Left lung (tissue), 10 donors: ENCODE measurements around the gene PLEKHG3. TPM values are rescaled to one million over a fixed set of nuclear protein-coding genes. Genes with fewer than 3 reads are reported as not detected.
A peak's percentile ranks its signal among the peaks of the same experiment; 100 is the strongest.

ENCODE experiments used
- ATAC-seq: fragments of 200-7000 bp; cut with Tn5 transposase; one replicate; pipeline ENCODE4 v1.9.1; 2020; ENCODE audit warnings: moderate library complexity
- DNase-seq, 4 donors: peaks; one replicate each; pipeline ENCODE4 v3.0.0-alpha.2; 2013 to 2020
- H3K27ac ChIP-seq, 2 donors: fragments of 200-600 bp; sonication (generic) in 1 of 2; one replicate each; pipeline versions ENCODE4 v1.5.0 to v1.8.0; 2020 to 2021
- H3K27me3 ChIP-seq, 2 donors: fragments of 200-600 bp; sonication (generic) in 1 of 2; one replicate each; pipeline versions ENCODE4 v1.5.0 to v1.8.0; 2020 to 2021
- H3K36me3 ChIP-seq, 2 donors: fragments of 200-600 bp; sonication (generic) in 1 of 2; one replicate each; pipeline versions ENCODE4 v1.5.0 to v1.8.0; 2020 to 2021
- H3K4me1 ChIP-seq, 2 donors: fragments of 200-600 bp; one replicate each; pipeline ENCODE4 v1.8.0; 2021
- H3K4me3 ChIP-seq, 2 donors: fragments of 200-600 bp; sonication (generic) in 1 of 2; one replicate each; pipeline versions ENCODE4 v1.5.0 to v1.8.0; 2020 to 2021; ENCODE audit warnings: mild to moderate bottlenecking in 1 of 2
- H3K9me3 ChIP-seq, 2 donors: fragments of 200-600 bp; sonication (generic) in 1 of 2; one replicate each; pipeline versions ENCODE4 v1.5.0 to v1.8.0; 2020 to 2021
- CTCF ChIP-seq, 2 donors: fragments of 200-600 bp; sonication (generic) in 1 of 2; IDR thresholded peaks; one replicate each; pipeline versions ENCODE4 v1.5.0 to v1.8.0; 2021; ENCODE audit warnings: antibody characterized with exemption in 2 of 2
- intact Hi-C, 2 donors: fragments of 100-400 bp; cut with DNase I; formaldehyde crosslinking; loops; one replicate each; pipeline versions ENCODE4 v1.11.2 to v1.14.2; 2022
- polyA plus RNA-seq, 6 donors: library from polyadenylated mRNA; unstranded; fragments of 120-200 nt; gene quantifications; one replicate each; pipeline ENCODE4 v1.2.1, GENCODE V29; 2013; ENCODE audit not compliant: insufficient read length in 6 of 6
- total RNA-seq, 2 donors: library from RNA; stranded (reverse); fragmentation: NEBNext Ultra II Directional; extraction: Animal tissue kit (Norgen Biotek cat#: 25700); gene quantifications; one replicate each; pipeline ENCODE4 v1.2.1, GENCODE V29; 2021
- donor health status: DM: no; HTN: yes; CAD: no.
- donor health status: DM: no; HTN: no; CAD: no.

The PLEKHG3 gene
- total and polyA plus RNA-seq, 8 donors = 31.9 to 67.3 (median 56.0) TPM

- peak; percentile 63 for ATAC-seq
- TF ChIP-seq CTCF (IDR thresholded peaks at IDR 0.05) = no peak
- Histone ChIP-seq H3K4me3 (peak overlapping the region in 1 of 2 donors; percentile 83), H3K9me3 (no peaks in the 10 kb centered on the region), H3K27me3 (peaks cover 0 to 61% of the 10 kb centered on the region in 2 donors), H3K27ac (peak overlapping the region in 1 of 2 donors; percentile 93), H3K4me1 (peaks cover 28 to 71% of the 10 kb centered on the region in 2 donors), H3K36me3 (no peaks in the 10 kb centered on the region)
- peak in 2 of 4 donors; percentile 70 to 86 for DNase-seq
- intact Hi-C loops = no loop called here
Observed at GRCh38 chr14:64702493-64703394, 1.5 kb upstream of the PLEKHG3 start.

- H3K4me3 ChIP-seq = peak overlapping the region; percentile 69 to 83
- ATAC-seq (no peak), DNase-seq (no peak)
- intact Hi-C loops = no loop called here
- no peak for TF ChIP-seq CTCF (IDR thresholded peaks at IDR 0.05)
- H3K36me3 ChIP-seq = no peaks in the 10 kb centered on the region
- H3K27ac ChIP-seq = peak overlapping the region; percentile 76 to 93
- no peaks in the 10 kb centered on the region for H3K9me3 ChIP-seq
- peaks cover 0 to 61% of the 10 kb centered on the region in 2 donors for H3K27me3 ChIP-seq
- H3K4me1 ChIP-seq = peaks cover 32 to 71% of the 10 kb centered on the region in 2 donors
Observed at GRCh38 chr14:64703395-64704142, 655 bp upstream of the PLEKHG3 start.

- Histone ChIP-seq H3K9me3 (no peaks in the 10 kb centered on the region), H3K27ac (peak overlapping the region; percentile 76 to 93), H3K27me3 (peaks cover 0 to 53% of the 10 kb centered on the region in 2 donors), H3K4me1 (peaks cover 23 to 71% of the 10 kb centered on the region in 2 donors), H3K36me3 (no peaks in the 10 kb centered on the region), H3K4me3 (peak overlapping the region; percentile 69 to 83)
- intact Hi-C loops = no loop called here
- ATAC-seq (peak; percentile 31), DNase-seq (peak in 2 of 4 donors; percentile 48 to 90)
- TF ChIP-seq CTCF (IDR thresholded peaks at IDR 0.05) = no peak
Observed at GRCh38 chr14:64704743-64705380, 638 bp downstream of the PLEKHG3 start.

GRCh38 chr14:64705381-64706118 lies 1.3 kb downstream of the PLEKHG3 start:
- Histone ChIP-seq H3K27me3 (peaks cover 0 to 47% of the 10 kb centered on the region in 2 donors), H3K4me1 (peaks cover 26 to 78% of the 10 kb centered on the region in 2 donors), H3K36me3 (no peaks in the 10 kb centered on the region), H3K9me3 (no peaks in the 10 kb centered on the region), H3K4me3 (peak overlapping the region; percentile 69 to 83), H3K27ac (peak overlapping the region; percentile 76 to 93)
- TF ChIP-seq CTCF (IDR thresholded peaks at IDR 0.05) = no peak
- intact Hi-C loops = no loop called here
- peak in 1 of 4 donors; percentile 44 for DNase-seq
- ATAC-seq = peak; percentile 4
